HG03378 (cell line): Measurements from ENCODE around the gene SLC2A9.

Experiments used
- ATAC-seq: cut with Tn5 transposase; IDR thresholded peaks from one replicate; pipeline ENCODE4 v1.9.1; 2021; ENCODE audit warnings: mild to moderate bottlenecking, moderate library complexity; ENCODE audit not compliant: unreplicated experiment

SLC2A9 gene

DNA sequence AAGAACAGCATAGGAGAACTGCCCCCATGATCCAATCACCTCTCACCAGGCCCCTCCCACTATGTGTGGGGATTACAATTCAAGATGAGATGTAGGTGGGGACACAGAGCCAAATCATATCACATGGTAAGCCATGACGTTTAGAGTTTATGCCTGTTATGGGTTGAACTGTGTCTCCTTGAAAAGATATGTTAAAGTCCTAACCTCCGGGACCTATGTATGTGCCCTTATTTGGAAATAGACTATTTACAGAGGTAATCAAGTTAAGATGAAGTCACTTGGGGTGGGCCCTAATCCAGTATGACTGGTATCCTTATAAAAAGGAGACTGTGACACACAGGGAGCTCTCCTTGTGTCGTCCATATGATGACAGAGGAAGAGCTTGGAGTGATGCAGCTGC lies 25.2 kb upstream of the SLC2A9 start:
- ATAC-seq, result no peak

DNA sequence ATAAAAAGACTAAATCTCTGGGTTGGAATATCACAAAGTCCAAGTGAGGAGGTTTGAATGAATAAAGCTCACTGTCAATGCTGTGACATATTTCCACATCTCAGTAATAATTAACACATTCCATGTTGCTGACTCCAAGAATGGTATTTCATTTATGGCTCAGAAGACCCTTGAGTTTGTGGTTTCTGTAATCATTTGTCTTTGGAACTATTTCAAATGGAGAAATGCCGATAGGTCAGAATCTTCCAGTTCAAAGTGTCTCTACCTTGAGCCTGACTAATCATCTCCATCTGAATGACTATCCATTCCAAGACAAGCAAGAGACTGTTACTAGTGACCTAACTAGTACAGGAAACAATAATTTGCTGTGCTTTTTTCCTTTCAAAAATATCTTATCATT lies 24.2 kb upstream of the SLC2A9 start:
- ATAC-seq, result no peak

DNA sequence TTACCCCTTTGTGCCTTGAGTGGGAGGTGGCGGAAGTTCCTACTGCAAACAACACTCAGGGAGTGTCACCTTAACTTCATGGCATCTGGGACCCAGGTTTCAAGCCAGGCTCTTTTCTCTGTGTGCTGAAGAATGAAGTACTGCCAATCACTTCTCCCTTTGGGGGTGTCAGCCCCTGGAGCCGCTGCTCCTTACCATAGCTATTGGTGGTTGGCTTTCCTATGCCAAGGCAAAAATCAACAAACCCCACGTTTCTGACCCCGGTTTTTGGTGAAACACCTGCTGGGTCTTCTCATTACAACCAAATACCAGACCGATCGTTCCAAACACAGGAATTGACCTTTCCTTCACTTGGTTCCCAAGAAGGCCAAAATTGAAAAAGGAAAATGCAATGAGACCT lies 19.7 kb upstream of the SLC2A9 start:
- ATAC-seq, result no peak

DNA sequence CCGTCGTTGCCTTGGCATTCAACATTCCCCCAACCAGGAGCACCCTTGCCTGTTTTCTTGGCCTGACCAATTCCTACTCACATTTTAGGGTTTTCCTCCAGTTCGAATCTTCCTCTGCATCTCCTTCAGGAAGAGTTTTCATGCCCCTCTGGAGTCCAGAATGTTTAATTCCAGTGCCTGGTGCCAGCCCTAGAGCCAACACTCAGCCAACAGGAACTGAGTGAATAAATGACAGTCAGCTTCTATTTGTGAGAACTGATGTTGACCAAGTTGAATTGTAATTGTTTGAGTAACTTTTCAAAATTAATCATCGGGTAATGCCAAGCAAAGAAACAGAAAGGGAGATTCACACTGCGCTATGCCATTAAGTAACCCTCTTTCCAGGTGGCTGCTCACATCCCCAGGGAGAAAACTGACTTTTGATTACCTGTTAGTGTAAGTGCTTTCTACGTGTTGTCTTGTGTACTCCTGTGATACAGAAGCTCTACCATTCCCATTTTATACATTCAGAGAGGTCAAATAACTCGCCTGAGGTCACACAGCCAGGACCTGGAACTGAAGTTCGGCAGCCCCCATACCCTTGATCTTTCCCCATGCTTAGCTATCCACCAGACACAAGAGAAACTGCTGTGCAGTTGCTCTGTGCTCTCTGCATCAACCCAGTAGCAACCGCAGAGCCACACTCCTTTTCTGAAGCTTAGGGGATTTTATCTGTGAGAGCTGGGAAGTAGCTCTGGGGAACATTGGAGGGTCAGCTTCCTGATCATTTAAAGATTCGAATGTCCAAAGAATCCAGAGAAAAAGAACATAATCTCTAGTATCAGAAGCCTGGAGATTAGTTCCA lies 19.0 kb upstream of the SLC2A9 start:
- ATAC-seq, result no peak

DNA sequence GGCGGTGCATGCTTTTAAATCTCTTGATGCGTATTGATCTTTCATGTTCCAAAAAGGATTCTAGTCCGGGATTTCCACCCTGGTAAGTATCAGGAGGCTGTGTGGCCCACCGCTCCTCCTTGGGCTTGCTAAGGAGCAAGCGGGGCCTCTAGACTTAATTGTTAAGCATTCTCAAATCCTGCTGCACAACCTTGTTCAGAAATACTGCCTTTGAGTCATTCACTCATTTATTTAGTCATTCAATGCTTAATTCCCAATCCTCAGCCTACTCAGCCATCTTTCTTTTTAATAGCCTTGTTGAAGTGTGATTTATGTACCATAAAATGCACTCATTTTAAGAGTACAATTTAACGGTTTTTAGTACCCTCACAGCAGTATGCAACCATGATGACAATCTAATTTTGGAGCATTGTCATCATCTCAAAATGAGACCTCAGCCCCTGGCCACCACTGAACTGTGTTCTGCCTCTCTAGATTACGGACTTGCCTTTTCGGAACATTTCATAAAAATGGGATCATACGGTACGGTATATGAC lies 15.6 kb upstream of the SLC2A9 start:
- no peak for ATAC-seq

DNA sequence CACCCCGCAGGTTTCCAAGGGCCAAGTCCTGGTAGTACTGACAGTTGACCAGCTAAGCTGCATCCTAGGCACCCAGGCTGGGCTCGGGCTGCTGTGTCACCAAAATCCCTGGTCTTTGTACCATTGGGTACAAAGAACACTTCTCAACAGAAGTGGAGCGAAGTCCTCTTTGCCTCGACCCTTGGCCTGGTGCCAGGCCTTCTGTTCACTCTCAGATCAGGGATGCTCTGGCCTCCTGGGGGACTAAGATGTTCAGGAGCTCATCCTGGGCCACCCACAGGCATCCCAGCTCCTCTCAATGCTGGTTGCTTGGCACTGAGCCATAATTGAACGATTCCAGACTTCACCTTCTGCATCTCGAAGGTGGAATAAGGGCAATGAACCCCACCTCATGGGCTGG lies 13.8 kb upstream of the SLC2A9 start:
- no peak for ATAC-seq

DNA sequence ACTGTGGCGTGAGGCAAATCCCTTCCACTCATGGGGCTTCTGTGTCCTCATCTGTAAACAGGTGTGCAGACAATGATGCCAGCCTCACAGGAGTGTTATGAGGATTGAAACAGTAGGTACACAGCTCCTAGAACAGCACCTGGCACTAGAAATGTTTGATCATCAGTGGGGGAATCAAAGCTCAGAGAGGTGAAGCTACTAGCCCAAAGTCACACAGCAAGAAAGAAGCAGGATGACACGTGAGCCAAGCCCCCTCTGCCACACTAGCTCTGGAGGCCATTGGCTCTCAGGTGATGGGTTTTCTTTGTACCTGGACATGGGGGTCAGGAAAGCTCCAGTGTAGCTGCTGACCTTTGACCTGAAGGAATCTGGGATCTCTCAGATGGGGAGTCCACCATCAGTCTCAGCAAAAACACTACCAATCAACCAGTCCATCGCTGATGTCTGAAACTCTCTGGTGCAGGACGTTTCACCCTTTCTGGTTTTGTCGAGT lies 13.4 kb upstream of the SLC2A9 start:
- ATAC-seq, result no peak

DNA sequence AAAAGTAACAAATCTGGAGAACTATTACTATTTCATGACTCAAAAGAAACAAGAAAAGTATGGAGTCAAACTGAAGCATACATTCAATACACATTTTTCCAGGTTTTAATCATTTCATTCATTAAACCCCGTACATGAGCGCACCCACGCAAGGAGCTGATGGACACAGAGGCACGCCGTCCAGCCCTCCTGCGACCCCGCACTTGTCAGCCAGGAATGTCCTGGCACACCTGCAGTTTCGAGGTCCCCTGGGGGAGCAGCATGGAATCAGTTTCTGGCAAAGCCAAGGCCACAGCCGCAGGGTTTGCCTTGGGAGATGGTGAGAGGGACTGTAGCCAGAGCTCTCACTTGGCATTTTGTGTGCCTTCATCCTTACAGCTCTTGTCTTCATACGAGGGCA lies 12.8 kb upstream of the SLC2A9 start:
- ATAC-seq, result no peak

DNA sequence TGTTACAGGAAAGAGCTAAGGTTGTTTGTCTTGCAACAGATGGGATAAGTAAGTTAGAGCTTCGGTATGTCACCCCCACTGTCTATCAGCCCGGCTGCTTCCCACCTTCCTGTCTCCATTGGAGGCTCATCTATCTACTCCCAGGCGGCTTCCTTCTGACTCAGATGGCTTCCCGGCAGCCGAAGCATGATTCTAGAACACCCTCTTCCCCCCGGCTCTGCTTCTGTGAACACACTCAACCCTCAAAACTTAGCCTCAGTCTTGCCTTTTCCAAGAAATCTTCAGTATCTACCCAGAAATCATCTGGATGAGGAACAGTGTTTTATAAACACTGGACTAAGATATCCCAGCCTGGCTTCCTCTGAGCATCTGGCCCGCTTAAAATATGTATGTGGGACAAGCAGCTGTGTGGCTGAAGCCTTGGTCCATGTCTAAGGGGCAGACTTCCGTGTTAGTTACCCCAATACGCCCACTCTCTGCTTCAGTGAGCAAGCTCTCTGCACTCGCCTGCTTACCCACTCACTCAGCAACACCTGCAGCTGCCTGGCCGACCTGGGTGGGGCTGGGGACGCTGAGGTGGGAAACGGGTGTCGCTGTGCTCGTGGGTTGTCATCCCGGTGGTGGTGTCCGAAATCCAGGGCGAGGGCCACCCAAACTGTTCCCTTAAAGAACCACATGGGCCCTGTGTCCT lies 12.0 kb upstream of the SLC2A9 start:
- no peak for ATAC-seq

DNA sequence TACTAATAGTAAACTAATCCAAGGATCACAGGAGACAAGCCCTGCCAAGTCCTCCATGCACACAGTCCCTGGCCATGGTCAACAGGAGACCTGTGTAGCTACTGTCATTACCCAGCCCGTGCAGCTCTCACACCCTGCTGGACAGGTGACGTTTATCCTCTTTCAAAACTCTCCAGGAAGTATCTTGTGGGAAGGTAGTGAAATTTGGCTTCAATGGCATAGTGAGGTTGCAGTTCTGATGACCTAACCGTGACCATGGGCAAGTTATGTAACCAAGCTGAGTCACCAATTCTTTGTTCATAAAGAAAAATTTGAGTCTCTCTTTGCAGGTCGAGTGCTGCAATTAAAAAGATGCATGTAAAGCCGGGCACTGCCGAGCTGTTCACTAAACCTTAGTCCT lies 11.3 kb upstream of the SLC2A9 start:
- no peak for ATAC-seq

DNA sequence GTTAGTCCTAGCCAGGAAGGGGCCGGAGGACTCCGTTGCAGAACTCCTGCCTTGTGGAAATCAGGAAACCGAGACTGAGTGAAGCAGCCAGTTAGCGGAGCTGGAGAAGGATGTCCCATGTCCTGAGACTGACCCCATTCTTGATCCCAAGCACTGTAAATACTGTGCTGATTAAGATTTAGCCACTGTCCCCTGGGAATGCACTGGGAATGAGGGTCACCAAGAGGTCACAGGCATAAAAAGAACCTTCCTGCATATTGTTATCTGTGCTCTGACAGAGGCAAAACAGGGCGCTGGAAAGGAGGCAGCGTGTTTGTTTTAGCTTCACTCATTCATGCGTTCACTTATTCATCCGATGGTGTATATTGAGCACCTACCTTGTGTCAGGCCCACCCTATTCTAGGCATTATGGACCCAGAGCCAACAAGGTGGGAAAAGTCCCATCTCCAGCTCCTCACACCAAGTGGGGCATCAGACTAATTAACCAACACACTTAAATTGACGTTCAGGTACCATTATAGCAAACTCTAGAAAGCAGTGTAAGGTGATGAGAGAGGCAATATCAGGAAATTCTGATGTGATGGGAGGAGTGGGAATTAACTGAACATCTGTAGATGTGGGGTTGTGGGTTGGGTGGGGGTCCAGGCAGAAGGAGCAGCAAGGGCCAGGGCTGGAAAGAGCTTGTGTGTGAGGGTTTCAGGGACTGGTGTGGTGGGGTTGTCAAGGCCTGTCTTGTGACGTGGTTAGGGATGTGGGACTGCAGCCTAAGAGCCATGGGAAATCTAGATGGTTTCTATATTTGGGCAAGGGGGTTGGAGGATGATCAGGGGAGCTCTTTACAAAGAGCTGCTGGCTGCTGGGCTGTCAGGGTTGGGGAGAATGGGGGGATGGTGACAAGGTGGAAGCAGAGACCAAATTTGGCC lies 10.6 kb upstream of the SLC2A9 start:
- ATAC-seq, result no peak

DNA sequence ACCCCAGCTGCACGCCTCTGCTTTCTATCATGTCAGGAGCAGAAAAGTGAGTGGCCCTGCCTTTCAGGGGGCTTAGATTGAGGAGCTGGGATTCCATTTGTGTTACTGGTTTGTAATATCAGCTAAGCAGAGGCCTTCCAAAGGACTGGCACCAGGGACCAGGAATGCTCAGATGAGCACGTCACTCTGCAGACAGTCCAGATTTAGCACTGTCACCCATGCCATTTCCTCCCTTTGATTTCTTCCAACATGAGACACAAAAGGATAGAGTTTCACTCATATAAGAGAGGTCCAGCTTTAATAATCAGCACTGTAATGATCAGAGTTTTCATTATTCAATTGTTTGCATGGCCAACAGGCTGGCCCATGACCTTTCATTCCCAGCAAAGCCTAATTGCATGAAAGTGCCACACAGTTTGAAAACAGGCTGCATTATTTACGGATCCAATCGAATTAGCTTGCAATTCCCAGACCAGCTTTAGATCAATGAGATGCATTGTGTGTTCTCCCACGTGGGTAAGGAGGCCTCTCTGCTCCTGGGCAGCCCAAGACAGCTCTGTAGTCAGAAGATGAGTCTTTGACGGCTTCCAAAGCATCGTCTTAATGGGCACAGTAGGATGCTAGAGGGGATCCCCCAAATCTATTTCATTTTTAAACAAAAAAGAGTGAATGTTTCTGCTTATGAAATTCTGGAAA lies 9.8 kb upstream of the SLC2A9 start:
- no peak for ATAC-seq

DNA sequence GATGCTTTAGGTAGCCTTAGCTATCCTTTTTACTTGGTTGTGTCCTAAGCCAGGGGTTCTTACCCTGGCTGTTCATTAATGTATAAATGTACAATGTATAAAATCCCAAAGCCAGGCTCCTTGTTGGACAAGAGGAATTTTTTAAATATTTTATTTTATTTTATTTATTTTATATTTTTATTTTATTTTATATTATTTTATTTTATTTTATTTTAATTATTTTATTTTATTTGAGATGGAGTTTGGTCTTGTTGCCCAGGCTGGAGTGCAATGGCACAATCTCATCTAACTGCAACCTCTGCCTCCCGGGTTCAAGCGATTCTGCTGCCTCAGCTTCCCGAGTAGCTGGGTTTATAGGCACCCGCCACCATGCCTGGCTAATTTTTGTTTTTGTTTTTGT lies 8.1 kb upstream of the SLC2A9 start:
- ATAC-seq, result no peak

DNA sequence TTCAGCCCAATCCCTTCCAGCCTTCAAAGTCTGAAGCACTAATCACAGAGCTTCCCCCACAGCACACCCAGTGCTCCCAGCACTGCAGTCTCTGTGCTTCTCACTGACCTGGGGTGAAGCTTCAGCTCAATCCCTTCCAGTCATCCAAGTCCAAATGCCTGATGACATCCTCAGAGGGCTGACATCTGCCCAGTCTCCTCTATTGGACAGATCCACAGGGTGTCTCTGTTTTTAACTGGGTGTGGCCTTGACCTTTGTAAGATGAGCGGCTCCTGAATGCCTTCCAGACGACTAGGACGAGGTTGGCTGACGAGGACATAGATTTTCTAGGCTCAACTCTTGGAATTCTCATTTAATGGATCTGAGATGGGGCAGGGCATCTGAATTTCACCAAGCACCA lies 7.6 kb upstream of the SLC2A9 start:
- ATAC-seq, result no peak

DNA sequence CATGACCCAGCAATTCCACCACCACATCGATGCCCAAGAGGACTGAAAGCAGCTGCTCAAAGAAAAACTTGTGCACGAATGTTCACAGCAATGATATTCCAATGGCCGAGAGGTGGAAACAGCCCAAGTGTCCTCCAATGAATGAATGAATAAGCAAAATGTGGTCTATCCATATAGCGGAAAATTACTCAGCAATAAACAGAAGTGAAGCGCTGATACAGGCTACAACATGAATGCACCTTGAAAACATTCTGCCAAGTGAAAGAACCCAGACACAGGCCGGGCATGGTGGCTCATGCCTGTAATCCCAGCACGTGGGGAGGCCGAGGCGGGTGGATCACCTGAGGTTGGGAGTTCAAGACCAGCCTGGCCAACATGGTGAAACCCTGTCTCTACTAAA lies 5.2 kb upstream of the SLC2A9 start:
- ATAC-seq, result no peak

DNA sequence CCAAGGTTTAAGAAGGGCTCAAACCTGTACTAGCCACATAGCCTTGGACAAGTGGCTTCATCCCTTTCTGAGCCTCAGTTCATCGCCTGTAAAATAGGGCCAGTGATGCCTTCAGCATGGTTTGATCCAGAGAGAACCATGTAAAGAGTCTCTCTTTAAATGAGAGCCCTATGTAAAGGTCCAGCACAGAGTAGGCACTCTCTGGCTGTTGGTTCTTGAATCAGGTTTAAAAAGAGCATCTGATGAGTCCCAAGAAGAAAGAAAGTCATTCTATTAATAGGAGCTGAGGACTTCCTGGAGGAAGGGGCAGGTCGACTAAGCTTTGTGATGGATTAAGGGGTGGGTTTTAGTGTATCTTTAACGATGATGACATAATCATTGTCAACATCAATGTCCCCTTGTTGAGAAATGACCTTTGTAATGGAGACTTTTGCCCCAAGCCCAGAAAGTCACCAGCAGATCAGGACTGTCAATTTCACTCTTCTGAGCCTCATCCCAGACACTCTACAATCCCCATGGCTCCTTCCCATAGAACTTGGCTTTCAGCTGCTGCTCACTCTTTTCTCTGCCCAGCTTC lies 4.0 kb upstream of the SLC2A9 start:
- no peak for ATAC-seq

DNA sequence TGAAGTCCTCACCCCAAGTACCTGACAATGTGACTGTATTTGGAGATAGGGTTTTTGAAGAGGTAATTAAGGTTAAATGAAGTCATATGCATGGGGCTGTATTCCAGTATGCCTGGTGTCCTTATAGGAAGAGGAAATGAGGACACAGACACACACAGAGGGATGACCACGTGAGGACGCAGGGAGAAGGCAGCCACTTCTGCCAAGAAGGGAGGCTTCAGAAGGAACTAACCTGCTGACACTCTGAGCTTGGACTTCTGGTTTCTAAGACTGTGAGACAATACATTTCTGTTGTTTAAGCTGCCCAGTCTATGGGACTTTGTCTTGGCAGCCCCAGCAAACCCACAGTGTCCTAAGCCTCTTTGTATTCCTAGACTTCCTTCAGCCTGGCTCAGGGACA lies 3.0 kb upstream of the SLC2A9 start:
- ATAC-seq, result no peak

DNA sequence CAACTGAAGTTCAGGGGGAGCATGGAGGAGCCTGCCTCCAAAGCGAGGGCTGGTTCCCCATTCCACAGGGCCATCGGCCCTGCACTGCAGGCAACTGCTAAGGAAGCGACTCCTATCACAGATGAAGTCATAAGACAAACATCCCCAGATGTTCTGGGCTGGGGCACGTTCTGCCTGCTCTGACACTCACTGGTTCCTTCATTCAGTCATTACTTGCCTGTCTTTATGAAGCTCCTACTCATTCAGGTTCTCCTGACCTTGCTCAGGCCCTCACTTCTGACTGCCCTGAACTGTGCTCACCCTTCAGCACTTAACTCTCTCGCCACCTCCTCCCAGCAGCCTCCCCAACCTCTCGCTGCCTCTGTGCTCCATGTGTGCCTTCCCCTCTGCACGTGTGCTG lies 2.5 kb upstream of the SLC2A9 start:
- no peak for ATAC-seq

DNA sequence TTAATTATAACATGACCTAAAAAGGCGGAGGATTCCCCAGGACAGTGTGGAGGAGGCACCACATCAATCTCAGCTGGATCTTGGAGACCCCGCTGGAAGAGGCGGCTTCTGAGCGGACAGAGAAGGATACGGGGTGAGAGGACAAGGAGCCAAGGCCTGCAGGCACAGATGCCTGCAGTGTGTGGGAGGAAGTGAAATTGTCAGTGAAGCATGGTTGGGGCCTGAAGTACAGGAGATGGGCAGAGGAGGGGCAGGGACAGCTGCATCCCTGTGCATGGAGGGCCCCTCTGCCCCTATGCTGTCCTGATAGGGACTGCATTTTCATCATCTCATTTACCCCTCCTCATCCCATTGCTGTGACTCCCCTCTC lies 1.7 kb upstream of the SLC2A9 start:
- no peak for ATAC-seq

DNA sequence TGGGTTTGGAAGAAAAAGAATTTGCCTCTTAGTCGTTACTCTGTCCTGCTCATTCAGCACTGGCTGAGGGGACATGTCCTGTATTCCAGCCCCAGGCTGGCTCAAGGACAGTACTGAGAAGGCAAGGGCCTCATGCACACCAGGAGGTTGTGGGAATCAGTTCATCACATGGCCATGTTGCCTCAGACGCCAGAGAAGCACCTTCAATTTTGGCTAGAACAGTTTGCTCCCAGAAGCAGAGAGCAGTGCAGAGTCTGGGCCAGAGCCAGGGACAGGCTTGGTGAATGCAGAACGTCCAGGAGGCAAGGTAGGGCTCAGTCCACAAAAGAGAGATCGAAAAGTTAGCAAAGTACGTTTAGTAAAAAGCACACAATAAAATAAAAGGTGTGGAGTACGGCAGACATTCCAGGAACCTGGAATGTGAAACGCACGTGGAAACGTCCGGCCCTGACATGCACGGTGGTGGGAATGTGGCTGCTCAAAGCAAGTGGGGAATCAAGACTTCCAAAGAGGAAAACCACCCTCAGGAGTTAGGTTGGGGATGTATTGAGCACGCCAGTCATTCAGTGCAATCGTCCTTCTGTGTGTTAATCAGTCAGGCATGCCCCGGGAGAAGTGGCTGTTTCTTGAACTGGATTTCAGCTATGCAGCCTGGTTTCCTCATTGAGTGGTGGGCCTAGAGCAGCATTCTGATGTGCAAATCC lies 1.2 kb upstream of the SLC2A9 start:
- ATAC-seq, result no peak
